Stomach smooth muscle (tissue), 2 donors: ENCODE results near the gene MAP2K7.
"Not testable (repeated sequence)": the region's sequence is repeated elsewhere in the genome, so short reads cannot be mapped to it uniquely, and the experiment has no call there.

Source experiments
- H3K27ac ChIP-seq: one replicate; pipeline ENCODE4 v1.7.0; 2013; ENCODE audit warnings: mild to moderate bottlenecking, low read length, inconsistent platforms
- H3K27me3 ChIP-seq, 2 donors: one replicate each; pipeline ENCODE4 v1.7.0; 2013; ENCODE audit warnings: low read length in 2 of 2; ENCODE audit not compliant: insufficient read depth in 2 of 2, control insufficient read depth in 1 of 2
- H3K36me3 ChIP-seq, 2 donors: one replicate each; pipeline ENCODE4 v1.7.0; 2013; ENCODE audit warnings: low read length in 2 of 2; ENCODE audit not compliant: control insufficient read depth in 2 of 2, insufficient read depth in 2 of 2
- H3K4me1 ChIP-seq: one replicate; pipeline ENCODE4 v1.7.0; 2013; ENCODE audit warnings: low read length; ENCODE audit not compliant: control insufficient read depth, insufficient read depth
- H3K4me3 ChIP-seq, 2 donors: one replicate each; pipeline ENCODE4 v1.7.0; 2013; ENCODE audit warnings: low read length in 2 of 2
- H3K9ac ChIP-seq, 2 donors: one replicate each; pipeline ENCODE4 v1.7.0; 2013; ENCODE audit warnings: low read length in 2 of 2, mild to moderate bottlenecking in 1 of 2
- H3K9me3 ChIP-seq, 2 donors: one replicate each; pipeline ENCODE4 v1.7.0; 2013; ENCODE audit warnings: low read length in 2 of 2; ENCODE audit not compliant: control insufficient read depth in 2 of 2
- donor health status: healthy.
- donor health status: Pancreatic carcinoma.

The MAP2K7 gene

GRCh38 chr19:7953576-7953975 is 49.9 kb downstream of the MAP2K7 start:
- no peak overlapping the region for H3K4me3 ChIP-seq
- no peak overlapping the region for H3K27ac ChIP-seq
- no peaks in the 10 kb centered on the region for H3K4me1 ChIP-seq
- H3K9ac ChIP-seq, result no peak overlapping the region
- peaks cover 0 to 5% of the 10 kb centered on the region in 2 donors for H3K36me3 ChIP-seq
- H3K27me3 ChIP-seq, result no peaks in the 10 kb centered on the region
- H3K9me3 ChIP-seq, result no peaks in the 10 kb centered on the region

- Histone ChIP-seq H3K9ac (no peak overlapping the region), H3K9me3 (no peaks in the 10 kb centered on the region), H3K27ac (no peak overlapping the region), H3K27me3 (no peaks in the 10 kb centered on the region), H3K4me1 (no peaks in the 10 kb centered on the region), H3K4me3 (no peak overlapping the region), H3K36me3 (peaks cover 0 to 5% of the 10 kb centered on the region in 2 donors)
Observed at GRCh38 chr19:7955696-7956095, 52.0 kb downstream of the MAP2K7 start.

GRCh38 chr19:7959211-7959610 is 55.5 kb downstream of the MAP2K7 start:
- H3K9me3 ChIP-seq, result no peaks in the 10 kb centered on the region
- peaks cover 29 to 31% of the 10 kb centered on the region in 2 donors for H3K36me3 ChIP-seq
- no peak overlapping the region for H3K9ac ChIP-seq
- H3K27ac ChIP-seq, result no peak overlapping the region
- H3K27me3 ChIP-seq, result no peaks in the 10 kb centered on the region
- H3K4me3 ChIP-seq, result no peak overlapping the region
- no peaks in the 10 kb centered on the region for H3K4me1 ChIP-seq

- H3K4me1 ChIP-seq, H3K27ac ChIP-seq, H3K4me3 ChIP-seq, H3K27me3 ChIP-seq, H3K9ac ChIP-seq, H3K9me3 ChIP-seq: not testable (repeated sequence)
- H3K36me3 ChIP-seq, result peaks cover 32 to 43% of the 10 kb centered on the region in 2 donors
Observed at GRCh38 chr19:7961082-7961481, 57.4 kb downstream of the MAP2K7 start.

DNA sequence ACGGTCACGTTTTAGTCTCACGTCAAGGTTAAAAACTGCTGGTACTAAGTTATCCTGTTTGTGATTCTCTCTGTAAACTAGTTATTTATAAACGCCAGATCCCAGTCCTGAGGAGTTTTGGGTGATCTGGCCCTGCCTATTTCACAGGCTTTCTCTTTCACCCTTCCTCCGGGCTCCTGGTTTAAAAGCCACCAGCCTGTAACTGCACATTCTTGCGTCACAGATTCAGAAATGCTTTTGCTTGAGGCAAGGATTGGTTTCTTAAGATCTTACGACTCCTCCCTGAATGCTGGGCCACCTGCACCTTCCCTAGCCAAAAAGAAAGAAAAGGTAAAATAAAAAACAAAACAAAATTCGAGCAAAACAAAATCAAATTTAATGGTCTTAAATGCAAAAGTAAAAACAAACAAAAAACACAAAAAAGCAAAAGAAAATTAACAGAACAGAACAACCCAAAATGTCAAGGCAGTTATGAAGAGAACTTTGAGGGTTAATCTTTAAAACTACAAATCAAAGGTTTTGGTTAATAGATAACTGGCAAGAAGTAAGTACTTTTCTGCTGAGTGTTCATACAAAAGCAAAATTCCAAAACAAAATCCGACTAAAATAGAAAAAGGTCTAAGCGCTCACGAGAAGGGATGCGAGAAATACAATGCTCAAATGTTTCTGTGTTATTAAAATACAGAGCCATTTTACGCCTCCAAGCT is 58.4 kb downstream of the MAP2K7 start:
- peaks cover 38 to 52% of the 10 kb centered on the region in 2 donors for H3K36me3 ChIP-seq
- H3K9me3 ChIP-seq, result no peaks in the 10 kb centered on the region
- no peak overlapping the region for H3K4me3 ChIP-seq
- no peaks in the 10 kb centered on the region for H3K27me3 ChIP-seq
- H3K9ac ChIP-seq, result no peak overlapping the region
- H3K4me1 ChIP-seq, result no peaks in the 10 kb centered on the region
- no peak overlapping the region for H3K27ac ChIP-seq

- H3K27ac ChIP-seq, result no peak overlapping the region
- peaks cover 38 to 58% of the 10 kb centered on the region in 2 donors for H3K36me3 ChIP-seq
Observed at GRCh38 chr19:7962644-7963268, 59.1 kb downstream of the MAP2K7 start.

GRCh38 chr19:7963566-7963965 is 59.9 kb downstream of the MAP2K7 start:
- H3K4me3 ChIP-seq, result no peak overlapping the region
- H3K36me3 ChIP-seq, result peaks cover 38 to 58% of the 10 kb centered on the region in 2 donors
- no peaks in the 10 kb centered on the region for H3K4me1 ChIP-seq
- no peaks in the 10 kb centered on the region for H3K27me3 ChIP-seq
- H3K9me3 ChIP-seq, result no peaks in the 10 kb centered on the region
- no peak overlapping the region for H3K9ac ChIP-seq
- no peak overlapping the region for H3K27ac ChIP-seq

More at GRCh38 chr19:7962644-7963268, 59.1 kb downstream of the MAP2K7 start:
- H3K4me1 ChIP-seq, result no peaks in the 10 kb centered on the region
- H3K27me3 ChIP-seq, result no peaks in the 10 kb centered on the region
- no peaks in the 10 kb centered on the region for H3K9me3 ChIP-seq
- no peak overlapping the region for H3K9ac ChIP-seq
- H3K4me3 ChIP-seq, result no peak overlapping the region
